HCT116 (cell line): ENCODE results near the gene OR6C2. TPM values are rescaled to one million over a fixed set of nuclear protein-coding genes. Genes with fewer than 3 reads are reported as not detected.
"Not testable (repeated sequence)": the region's sequence is repeated elsewhere in the genome, so short reads cannot be mapped to it uniquely, and the experiment has no call there.

ENCODE experiments used
- ATAC-seq: fragments of 200-7000 bp; cut with Tn5 transposase; 2 replicates; pipeline ENCODE4 v1.9.1; 2020; ENCODE audit warnings: mild to moderate bottlenecking, moderate library complexity
- BruUV-seq: library from RNA; stranded (reverse); fragments of 400-500 nt; replicated peaks from 2 replicates; lab custom pipeline; 2021; lab: Mats Ljungman, UMichigan
- CTCF ChIA-PET: fragments of 300-600 bp; sonication (Branson Sonifier 250); formaldehyde crosslinking; loops from one replicate; lab custom pipeline; 2021; ENCODE audit warnings: antibody characterized with exemption; lab: Charles Lee
- POLR2A ChIA-PET: fragments of 300-600, 350-600 bp; sonication (Branson Sonifier 250); formaldehyde crosslinking; loops from one replicate; lab custom pipeline; 2021; ENCODE audit warnings: antibody characterized with exemption; lab: Charles Lee
- RAD21 ChIA-PET, 2 experiments: fragments of 300-600 bp; sonication (Branson Sonifier 250); formaldehyde crosslinking; loops; one replicate each; lab custom pipeline; 2023; ENCODE audit warnings: low total read pairs in 2 of 2; ENCODE audit not compliant: uncharacterized antibody in 2 of 2, unreplicated experiment in 2 of 2, low non-redundant PET in 1 of 2; lab: Charles Lee
- DNase-seq: peaks from one replicate; pipeline ENCODE4 v3.0.0-alpha.2; 2010; ENCODE audit warnings: low read depth, low spot score
- H2AFZ ChIP-seq: fragments of 200-600 bp; shearing (Covaris generic), sonication (generic); 2 replicates; pipeline ENCODE4 v1.6.1; 2017; ENCODE audit warnings: low read depth, mixed run types, mixed read lengths, antibody characterized with exemption, low read length; ENCODE audit not compliant: poor library complexity, severe bottlenecking
- H3K27ac ChIP-seq: 2 replicates; pipeline ENCODE4 v1.5.1; 2012; ENCODE audit warnings: low read depth, low read length
- H3K27me3 ChIP-seq: fragments of 200-600 bp; sonication (generic); 2 replicates; pipeline ENCODE4 v1.6.1; 2016; ENCODE audit warnings: mixed run types, low read length, mixed read lengths; ENCODE audit not compliant: insufficient read depth
- H3K36me3 ChIP-seq, 2 experiments: fragments of 200-500 bp in 1 of 2; fragments of 200-600 bp in 1 of 2; sonication (Bioruptor generic) in 1 of 2; sonication (generic) in 1 of 2; 2 replicates each; pipeline versions ENCODE4 v1.5.1 to v1.6.1; 2014 to 2016; ENCODE audit warnings: low read length in 2 of 2, inconsistent platforms in 1 of 2, mixed read lengths in 1 of 2, mixed run types in 1 of 2; ENCODE audit not compliant: insufficient read depth in 2 of 2, control insufficient read depth in 1 of 2
- H3K4me1 ChIP-seq, 2 experiments: fragments of 200-600 bp in 1 of 2; sonication (generic) in 1 of 2; 2 replicates each; pipeline versions ENCODE4 v1.5.1 to v1.6.1; 2012 to 2017; ENCODE audit warnings: low read length in 2 of 2, inconsistent platforms in 1 of 2, mild to moderate bottlenecking in 1 of 2, mixed read lengths in 1 of 2, mixed run types in 1 of 2, moderate library complexity in 1 of 2; ENCODE audit not compliant: insufficient read depth in 2 of 2, control insufficient read depth in 1 of 2
- H3K4me2 ChIP-seq: fragments of 200-600 bp; sonication (generic); 2 replicates; pipeline ENCODE4 v1.6.1; 2017; ENCODE audit warnings: mixed run types, low read length, mixed read lengths
- H3K4me3 ChIP-seq, 2 experiments: fragments of 200-600 bp in 1 of 2; sonication (generic) in 1 of 2; replicated peaks in 1 of 2; 2 replicates each; pipeline ENCODE4 v1.5.1; 2011 to 2016; ENCODE audit warnings: low read length in 2 of 2, control low read depth in 1 of 2, low read depth in 1 of 2, mild to moderate bottlenecking in 1 of 2, mixed read lengths in 1 of 2, mixed run types in 1 of 2
- H3K79me2 ChIP-seq: fragments of 200-600 bp; sonication (generic); 2 replicates; pipeline ENCODE4 v1.6.1; 2017; ENCODE audit warnings: mild to moderate bottlenecking, mixed run types, low read length, moderate library complexity, mixed read lengths; ENCODE audit not compliant: insufficient read depth
- H3K9ac ChIP-seq: fragments of 200-600 bp; sonication (generic); 2 replicates; pipeline ENCODE4 v1.6.1; 2016; ENCODE audit warnings: low read length, mixed read lengths
- H3K9me2 ChIP-seq: fragments of 200-600 bp; sonication (generic), shearing (Covaris generic); 2 replicates; pipeline ENCODE4 v1.6.1; 2017; ENCODE audit warnings: mixed run types, mild to moderate bottlenecking, moderate library complexity; ENCODE audit not compliant: insufficient read depth
- H3K9me3 ChIP-seq, 2 experiments: fragments of 200-500 bp in 1 of 2; fragments of 200-600 bp in 1 of 2; sonication (Bioruptor generic) in 1 of 2; sonication (generic) in 1 of 2; 2 replicates each; pipeline ENCODE4 v1.6.1; 2014 to 2017; ENCODE audit warnings: low read length in 2 of 2, mixed read lengths in 2 of 2, inconsistent platforms in 1 of 2, low read depth in 1 of 2, mild to moderate bottlenecking in 1 of 2, mixed run types in 1 of 2, moderate library complexity in 1 of 2; ENCODE audit not compliant: control insufficient read depth in 1 of 2, insufficient read depth in 1 of 2
- H4K20me1 ChIP-seq: fragments of 200-600 bp; sonication (generic), shearing (Covaris generic); 2 replicates; pipeline ENCODE4 v1.6.1; 2017; ENCODE audit warnings: mixed run types, mild to moderate bottlenecking, moderate library complexity; ENCODE audit not compliant: insufficient read depth
- intact Hi-C: fragments of 100-400 bp; cut with micrococcal nuclease; formaldehyde crosslinking; loops from 2 replicates; pipeline ENCODE4 v1.10.0; 2022
- total RNA-seq: library from RNA; stranded (reverse); gene quantifications from one replicate; pipeline ENCODE4 v1.2.1, GENCODE V29; 2021; ENCODE audit not compliant: unreplicated experiment

OR6C2 gene
- total RNA-seq, 1 experiment from 2014 or later: not detected

DNA sequence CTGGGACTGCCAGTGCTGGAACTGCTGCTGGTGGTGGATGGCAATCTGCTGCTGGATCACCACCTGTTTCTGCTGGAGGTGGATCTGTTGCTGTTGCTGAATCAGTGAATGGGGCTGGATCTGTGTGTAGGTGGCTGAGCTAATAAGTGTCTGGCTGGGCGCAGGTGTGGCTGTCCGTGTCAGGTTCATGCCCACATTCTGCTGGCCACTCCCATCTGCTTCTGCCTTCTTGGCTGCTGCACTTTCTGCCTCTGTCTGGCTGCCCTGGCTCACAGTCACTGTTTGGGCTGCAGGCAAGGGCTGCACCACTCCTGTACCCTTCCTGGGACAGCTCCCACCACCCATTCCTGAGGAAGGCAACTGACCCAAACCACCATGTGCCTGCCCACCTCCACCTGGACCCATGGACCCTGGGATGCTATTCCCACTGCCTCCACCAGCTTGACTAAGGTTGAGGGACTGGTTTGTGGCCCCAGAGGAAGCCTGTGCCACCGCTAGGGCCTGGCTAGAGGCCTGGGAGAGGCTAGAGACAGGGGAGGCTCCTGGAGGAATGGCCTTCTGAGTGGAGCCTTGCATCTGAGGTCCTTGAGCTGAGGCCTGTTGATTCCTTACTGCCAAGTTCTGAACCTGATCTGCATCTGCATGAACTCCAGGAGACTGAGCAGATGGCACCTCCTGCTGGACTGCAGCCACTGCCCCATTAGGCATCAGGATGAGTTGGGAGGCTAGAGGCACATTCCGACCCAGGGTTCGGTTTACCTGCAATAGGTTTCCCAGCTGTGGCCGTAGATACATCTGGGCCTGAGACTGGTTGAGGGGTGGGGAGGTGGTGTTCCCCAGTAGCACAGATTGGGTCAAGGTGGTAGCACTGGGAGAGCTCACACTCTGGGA is 30.1 kb upstream of the OR6C2 start:
- H3K9me3 ChIP-seq, BruUV-seq, H3K4me3 ChIP-seq, H3K9me2 ChIP-seq, H4K20me1 ChIP-seq, ATAC-seq, intact Hi-C loops, CTCF ChIA-PET, H3K9ac ChIP-seq, H2AFZ ChIP-seq, H3K36me3 ChIP-seq, DNase-seq, H3K4me1 ChIP-seq, POLR2A ChIA-PET, H3K27ac ChIP-seq, H3K27me3 ChIP-seq, H3K4me2 ChIP-seq, H3K79me2 ChIP-seq, RAD21 ChIA-PET: not testable (repeated sequence)

- H3K4me3 ChIP-seq, BruUV-seq, H3K27me3 ChIP-seq, H2AFZ ChIP-seq, H3K9me3 ChIP-seq, H4K20me1 ChIP-seq, H3K4me1 ChIP-seq, CTCF ChIA-PET, RAD21 ChIA-PET, H3K9ac ChIP-seq, DNase-seq, H3K4me2 ChIP-seq, H3K9me2 ChIP-seq, H3K79me2 ChIP-seq, POLR2A ChIA-PET, H3K27ac ChIP-seq, H3K36me3 ChIP-seq, intact Hi-C loops, ATAC-seq: not testable (repeated sequence)
Observed at GRCh38 chr12:55414396-55414823, 29.5 kb upstream of the OR6C2 start.

GRCh38 chr12:55414889-55415288 is 29.0 kb upstream of the OR6C2 start:
- H3K4me3 ChIP-seq, H3K9me2 ChIP-seq, intact Hi-C loops, H3K27me3 ChIP-seq, DNase-seq, H3K9me3 ChIP-seq, H2AFZ ChIP-seq, BruUV-seq, POLR2A ChIA-PET, CTCF ChIA-PET, H3K9ac ChIP-seq, H3K4me1 ChIP-seq, H3K79me2 ChIP-seq, H3K4me2 ChIP-seq, RAD21 ChIA-PET, H4K20me1 ChIP-seq, H3K27ac ChIP-seq, H3K36me3 ChIP-seq: not testable (repeated sequence)
- ATAC-seq: peak; percentile 58
